ENCODE data around the gene TCIRG1.
A peak's percentile ranks its signal among the peaks of the same experiment; 100 is the strongest.

The TCIRG1 gene

GRCh38 chr11:68022531-68022930 lies 16.3 kb upstream of the TCIRG1 start:
- no peaks in the 10 kb centered on the region for H3K27me3 ChIP-seq (ENCODE audit: insufficient read depth, low read length, poor library complexity, severe bottlenecking)
- H3K4me3 ChIP-seq (ENCODE audit: low read length, poor library complexity, severe bottlenecking) = no peak overlapping the region
- no peaks in the 10 kb centered on the region for H3K4me1 ChIP-seq (ENCODE audit: insufficient read depth, low read length, poor library complexity, severe bottlenecking)
- no peaks in the 10 kb centered on the region for H3K36me3 ChIP-seq (ENCODE audit: insufficient read depth, low read length)
- H3K9me3 ChIP-seq (ENCODE audit: insufficient read depth, low read depth, low read length) = no peaks in the 10 kb centered on the region
- no peaks in the 10 kb centered on the region for H4K20me1 ChIP-seq (ENCODE audit: insufficient read depth, low read length, poor library complexity, severe bottlenecking)
- H3K9ac ChIP-seq (ENCODE audit: low read depth, low read length, poor library complexity, severe bottlenecking) = no peak overlapping the region
- no peaks in the 10 kb centered on the region for H3K79me2 ChIP-seq (ENCODE audit: insufficient read depth, low read length)
- no peak overlapping the region for H2AFZ ChIP-seq (ENCODE audit: low read length)
- TF ChIP-seq EZH2phosphoT487 (IDR thresholded peaks at IDR 0.05; ENCODE audit: borderline replicate concordance) (no peak), CTCF (conservative IDR thresholded peaks at IDR 0.05; ENCODE audit: low read length) (no peak)
- H3K9me2 ChIP-seq (replicated peaks; ENCODE audit: low read depth, low read length) = no peaks in the 10 kb centered on the region
- H3F3A ChIP-seq (ENCODE audit: low read depth) = peaks cover 3% of the 10 kb centered on the region; the same call in 1 of the 2 replicates
- no peak overlapping the region for H3K4me2 ChIP-seq (ENCODE audit: low read depth, low read length, poor library complexity, severe bottlenecking)

GRCh38 chr11:68024508-68024907 lies 14.3 kb upstream of the TCIRG1 start:
- Histone ChIP-seq H3F3A (ENCODE audit: low read depth) (peaks cover 3% of the 10 kb centered on the region; the same call in 1 of the 2 replicates), H3K27me3 (ENCODE audit: insufficient read depth, low read length, poor library complexity, severe bottlenecking) (no peaks in the 10 kb centered on the region), H3K4me1 (ENCODE audit: insufficient read depth, low read length, poor library complexity, severe bottlenecking) (peaks cover 10% of the 10 kb centered on the region)

GRCh38 chr11:68025047-68025446 lies 13.8 kb upstream of the TCIRG1 start:
- Histone ChIP-seq H3K4me1 (ENCODE audit: insufficient read depth, low read length, poor library complexity, severe bottlenecking) (peaks cover 14% of the 10 kb centered on the region), H3K36me3 (ENCODE audit: insufficient read depth, low read length) (no peaks in the 10 kb centered on the region), H3K4me2 (ENCODE audit: low read depth, low read length, poor library complexity, severe bottlenecking) (no peak overlapping the region)

More at GRCh38 chr11:68024508-68024907, 14.3 kb upstream of the TCIRG1 start:
- Histone ChIP-seq H3K36me3 (ENCODE audit: insufficient read depth, low read length) (no peaks in the 10 kb centered on the region), H3K79me2 (ENCODE audit: insufficient read depth, low read length) (peaks cover 5% of the 10 kb centered on the region; the same call in 1 of the 2 replicates), H4K20me1 (ENCODE audit: insufficient read depth, low read length, poor library complexity, severe bottlenecking) (no peaks in the 10 kb centered on the region), H3K9me2 (replicated peaks; ENCODE audit: low read depth, low read length) (no peaks in the 10 kb centered on the region), H3K9ac (ENCODE audit: low read depth, low read length, poor library complexity, severe bottlenecking) (no peak overlapping the region), H3K4me2 (ENCODE audit: low read depth, low read length, poor library complexity, severe bottlenecking) (no peak overlapping the region), H2AFZ (ENCODE audit: low read length) (no peak overlapping the region), H3K4me3 (ENCODE audit: low read length, poor library complexity, severe bottlenecking) (no peak overlapping the region), H3K9me3 (ENCODE audit: insufficient read depth, low read depth, low read length) (no peaks in the 10 kb centered on the region)
- TF ChIP-seq EZH2phosphoT487 (IDR thresholded peaks at IDR 0.05; ENCODE audit: borderline replicate concordance) = no peak
- TF ChIP-seq CTCF (conservative IDR thresholded peaks at IDR 0.05; ENCODE audit: low read length) = no peak

More at GRCh38 chr11:68025047-68025446, 13.8 kb upstream of the TCIRG1 start:
- Histone ChIP-seq H3K9ac (ENCODE audit: low read depth, low read length, poor library complexity, severe bottlenecking) (no peak overlapping the region), H3K27me3 (ENCODE audit: insufficient read depth, low read length, poor library complexity, severe bottlenecking) (no peaks in the 10 kb centered on the region), H2AFZ (ENCODE audit: low read length) (no peak overlapping the region), H3K9me2 (replicated peaks; ENCODE audit: low read depth, low read length) (no peaks in the 10 kb centered on the region), H3K79me2 (ENCODE audit: insufficient read depth, low read length) (peaks cover 10% of the 10 kb centered on the region; the same call in 1 of the 2 replicates), H3F3A (ENCODE audit: low read depth) (peaks cover 3% of the 10 kb centered on the region; the same call in 1 of the 2 replicates), H3K9me3 (ENCODE audit: insufficient read depth, low read depth, low read length) (no peaks in the 10 kb centered on the region), H4K20me1 (ENCODE audit: insufficient read depth, low read length, poor library complexity, severe bottlenecking) (no peaks in the 10 kb centered on the region), H3K4me3 (ENCODE audit: low read length, poor library complexity, severe bottlenecking) (no peak overlapping the region)
- no peak for TF ChIP-seq EZH2phosphoT487 (IDR thresholded peaks at IDR 0.05; ENCODE audit: borderline replicate concordance)
- TF ChIP-seq CTCF (conservative IDR thresholded peaks at IDR 0.05; ENCODE audit: low read length) = peak; percentile 59
